ENCODE measurements around the gene C11orf86.

C11orf86 gene

GRCh38 chr11:66970371-66970806 is 4.7 kb upstream of the C11orf86 start:
- TF ChIP-seq CREB1 (IDR thresholded peaks at IDR 0.05; ENCODE audit: low read depth) (no peak), RAD21 (IDR thresholded peaks at IDR 0.05; ENCODE audit: low read depth) (no peak), TEAD4 (IDR thresholded peaks at IDR 0.05) (no peak), REST (IDR thresholded peaks at IDR 0.05; ENCODE audit: low read depth) (no peak), ZBTB7A (IDR thresholded peaks at IDR 0.05; ENCODE audit: low read depth) (no peak)

DNA sequence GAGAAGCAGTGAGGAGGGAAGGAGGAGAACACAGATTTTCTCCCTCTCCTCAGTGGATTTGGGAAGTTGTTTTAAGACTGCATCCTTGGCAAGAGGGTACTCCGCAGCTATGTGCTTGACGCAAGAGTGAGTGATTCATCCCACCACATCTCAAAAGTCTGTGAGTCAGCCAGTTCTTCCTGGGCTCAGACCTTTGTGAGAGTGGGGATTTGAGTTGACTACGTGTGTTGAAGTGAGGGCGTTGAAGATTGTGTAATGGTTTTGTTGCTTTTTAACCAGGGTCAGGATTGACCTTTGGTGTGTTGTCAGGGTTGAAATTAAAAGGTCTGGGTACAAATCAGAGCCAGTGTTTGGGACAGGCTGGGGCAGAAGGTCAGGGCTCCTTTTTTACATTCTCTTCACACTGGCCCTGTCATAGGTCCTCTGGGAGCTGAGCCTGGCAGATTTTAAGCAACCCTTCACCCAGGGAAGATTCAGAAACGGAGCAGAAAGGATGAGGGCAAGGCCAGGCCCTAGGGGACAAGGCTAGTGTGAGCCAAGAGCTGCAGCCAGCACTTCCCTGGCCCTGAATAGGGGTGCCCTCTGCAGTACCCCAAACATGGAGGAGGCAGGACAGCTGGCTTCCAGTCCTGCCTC is 4.2 kb upstream of the C11orf86 start:
- TF ChIP-seq TCF12 (IDR thresholded peaks at IDR 0.05; ENCODE audit: low read depth) (no peak), USF1 (IDR thresholded peaks at IDR 0.05) (no peak), CEBPB (IDR thresholded peaks at IDR 0.05) (peak; percentile 42; the same call in 1 of the 2 replicates), MAX (IDR thresholded peaks at IDR 0.05) (no peak), CREB1 (IDR thresholded peaks at IDR 0.05; ENCODE audit: low read depth) (no peak), EP300 (IDR thresholded peaks at IDR 0.05; ENCODE audit: borderline replicate concordance) (no peak), TEAD4 (IDR thresholded peaks at IDR 0.05) (no peak), FOXM1 (IDR thresholded peaks at IDR 0.05; ENCODE audit: borderline replicate concordance, low read depth) (no peak), RAD21 (IDR thresholded peaks at IDR 0.05; ENCODE audit: low read depth) (no peak), REST (IDR thresholded peaks at IDR 0.05; ENCODE audit: low read depth) (no peak), NFIC (IDR thresholded peaks at IDR 0.05) (0 out of 2 replicates have a peak, but pooled peaks have one; percentile 26), EGR1 (IDR thresholded peaks at IDR 0.05) (no peak), YY1 (IDR thresholded peaks at IDR 0.05; ENCODE audit: low read depth) (no peak), TAF1 (IDR thresholded peaks at IDR 0.05; ENCODE audit: low read depth) (no peak), ZBTB7A (IDR thresholded peaks at IDR 0.05; ENCODE audit: low read depth) (no peak)

DNA sequence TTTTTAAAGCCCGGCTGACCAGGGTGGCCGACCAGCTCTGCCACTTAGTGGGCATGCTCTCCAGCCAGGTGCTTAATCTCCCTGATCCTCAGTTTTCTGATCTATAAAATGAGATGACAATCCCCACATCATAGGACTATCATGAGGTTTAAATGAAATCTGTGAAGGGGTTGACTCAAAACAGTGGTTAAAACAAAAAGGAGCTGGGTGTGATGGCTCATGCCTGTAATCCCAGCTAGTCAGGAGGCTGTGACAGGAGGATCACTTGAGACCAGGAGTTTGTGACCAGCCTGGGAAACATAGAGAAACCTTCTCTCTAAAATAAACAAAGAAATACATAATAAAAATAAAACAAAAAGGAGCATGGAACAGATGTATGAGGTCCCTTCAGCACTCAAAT is 3.6 kb upstream of the C11orf86 start:
- TF ChIP-seq RAD21 (IDR thresholded peaks at IDR 0.05; ENCODE audit: low read depth) = no peak
- TF ChIP-seq TEAD4 (IDR thresholded peaks at IDR 0.05) = no peak
- no peak for TF ChIP-seq TCF12 (IDR thresholded peaks at IDR 0.05; ENCODE audit: low read depth)
- TF ChIP-seq FOXM1 (IDR thresholded peaks at IDR 0.05; ENCODE audit: borderline replicate concordance, low read depth) = no peak
- no peak for TF ChIP-seq ZBTB7A (IDR thresholded peaks at IDR 0.05; ENCODE audit: low read depth)
- TF ChIP-seq EP300 (IDR thresholded peaks at IDR 0.05; ENCODE audit: borderline replicate concordance) = no peak
- no peak for TF ChIP-seq REST (IDR thresholded peaks at IDR 0.05; ENCODE audit: low read depth)
- TF ChIP-seq TAF1 (IDR thresholded peaks at IDR 0.05; ENCODE audit: low read depth) = no peak
- no peak for TF ChIP-seq MAX (IDR thresholded peaks at IDR 0.05)
- TF ChIP-seq NFIC (IDR thresholded peaks at IDR 0.05) = no peak

- TF ChIP-seq REST (IDR thresholded peaks at IDR 0.05; ENCODE audit: low read depth) (no peak), TEAD4 (IDR thresholded peaks at IDR 0.05) (no peak), CEBPB (IDR thresholded peaks at IDR 0.05) (no peak), TCF12 (IDR thresholded peaks at IDR 0.05; ENCODE audit: low read depth) (no peak), YY1 (IDR thresholded peaks at IDR 0.05; ENCODE audit: low read depth) (no peak), NFIC (IDR thresholded peaks at IDR 0.05) (no peak), FOXM1 (IDR thresholded peaks at IDR 0.05; ENCODE audit: borderline replicate concordance, low read depth) (no peak), RAD21 (IDR thresholded peaks at IDR 0.05; ENCODE audit: low read depth) (no peak), EGR1 (IDR thresholded peaks at IDR 0.05) (no peak), CREB1 (IDR thresholded peaks at IDR 0.05; ENCODE audit: low read depth) (no peak), EP300 (IDR thresholded peaks at IDR 0.05; ENCODE audit: borderline replicate concordance) (no peak)
Measured at GRCh38 chr11:66973956-66974580, 1.0 kb upstream of the C11orf86 start.

Data from Ishikawa (cell line).